Gastrocnemius medialis (tissue), 4 donors: Measurements from ENCODE around the gene SCAP. TPM values are rescaled to one million over a fixed set of nuclear protein-coding genes. Genes with fewer than 3 reads are reported as not detected.
A peak's percentile ranks its signal among the peaks of the same experiment; 100 is the strongest.

Experiments
- ATAC-seq, 2 donors: fragments of 150-250 bp; one replicate each; pipeline ENCODE4 v1.9.1; 2016
- DNase-seq, 2 donors: peaks; one replicate each; pipeline ENCODE4 v3.0.0-alpha.2; 2019
- H3K27ac ChIP-seq, 4 donors: fragments of 200-600 bp; sonication (generic); 1 replicate in 1 of 4; 2 replicates in 3 of 4; pipeline ENCODE4 v1.5.1; 2016 to 2018; ENCODE audit warnings: mild to moderate bottlenecking in 2 of 4, moderate library complexity in 1 of 4
- H3K27me3 ChIP-seq, 3 donors: fragments of 200-600 bp; sonication (generic) in 2 of 3; 1 replicate in 1 of 3; 2 replicates in 2 of 3; pipeline versions ENCODE4 v1.5.1 to v1.6.0; 2016 to 2019; ENCODE audit warnings: mild to moderate bottlenecking in 1 of 3, moderate library complexity in 1 of 3
- H3K36me3 ChIP-seq, 2 donors: fragments of 200-600 bp; sonication (generic) in 1 of 2; one replicate each; pipeline ENCODE4 v1.5.1; 2017 to 2018
- H3K4me1 ChIP-seq, 2 donors: fragments of 200-600 bp; sonication (generic) in 1 of 2; one replicate each; pipeline ENCODE4 v1.5.1; 2016 to 2017; ENCODE audit warnings: mild to moderate bottlenecking in 2 of 2
- H3K4me3 ChIP-seq, 4 donors: fragments of 200-600 bp; sonication (generic) in 3 of 4; 1 replicate in 1 of 4; 2 replicates in 3 of 4; pipeline ENCODE4 v1.5.1; 2016 to 2019; ENCODE audit warnings: mild to moderate bottlenecking in 2 of 4
- H3K9me3 ChIP-seq, 3 donors: fragments of 200-600 bp; sonication (generic) in 2 of 3; 1 replicate in 1 of 3; 2 replicates in 2 of 3; pipeline ENCODE4 v1.5.1; 2016 to 2019
- POLR2A ChIP-seq, 2 donors: fragments of 450-650 bp; IDR thresholded peaks; one replicate each; pipeline ENCODE4 v1.6.1; 2017; ENCODE audit warnings: antibody characterized with exemption in 2 of 2, mild to moderate bottlenecking in 2 of 2, moderate library complexity in 2 of 2
- in situ Hi-C, 4 donors: fragments of 200-750 bp; cut with MboI; loops; one replicate each; pipeline versions ENCODE4 v1.15.0 to v1.8.0; 2017; ENCODE audit warnings: low sequenced_read_pairs in 4 of 4
- intact Hi-C: fragments of 100-400 bp; cut with DNase I; formaldehyde crosslinking; loops from one replicate; pipeline ENCODE4 v1.15.1; 2023; ENCODE audit warnings: low total_unique reads
- total RNA-seq, 4 donors: library from RNA; depleted of rRNA; stranded (reverse); fragments of >200 nt; gene quantifications; one replicate each; pipeline versions ENCODE4 v1.1.0 to v1.2.3, GENCODE V29; 2016
- TF ChIP-seq, protein P1 (sequence below), 5 experiments: fragments of 450-650 bp in 3 of 5; fragments of 200-600 bp in 2 of 5; sonication (generic) in 2 of 5; IDR thresholded peaks in 4 of 5; conservative IDR thresholded peaks in 1 of 5; 1 replicate in 4 of 5; 2 replicates in 1 of 5; pipeline ENCODE4 v1.5.1; 2016 to 2019; ENCODE audit warnings: antibody characterized with exemption in 5 of 5, mild to moderate bottlenecking in 3 of 5, moderate library complexity in 3 of 5

SCAP gene
- total RNA-seq, 4 donors from 2014 or later: 38.2 to 48.1 (median 42.8) TPM

DNA sequence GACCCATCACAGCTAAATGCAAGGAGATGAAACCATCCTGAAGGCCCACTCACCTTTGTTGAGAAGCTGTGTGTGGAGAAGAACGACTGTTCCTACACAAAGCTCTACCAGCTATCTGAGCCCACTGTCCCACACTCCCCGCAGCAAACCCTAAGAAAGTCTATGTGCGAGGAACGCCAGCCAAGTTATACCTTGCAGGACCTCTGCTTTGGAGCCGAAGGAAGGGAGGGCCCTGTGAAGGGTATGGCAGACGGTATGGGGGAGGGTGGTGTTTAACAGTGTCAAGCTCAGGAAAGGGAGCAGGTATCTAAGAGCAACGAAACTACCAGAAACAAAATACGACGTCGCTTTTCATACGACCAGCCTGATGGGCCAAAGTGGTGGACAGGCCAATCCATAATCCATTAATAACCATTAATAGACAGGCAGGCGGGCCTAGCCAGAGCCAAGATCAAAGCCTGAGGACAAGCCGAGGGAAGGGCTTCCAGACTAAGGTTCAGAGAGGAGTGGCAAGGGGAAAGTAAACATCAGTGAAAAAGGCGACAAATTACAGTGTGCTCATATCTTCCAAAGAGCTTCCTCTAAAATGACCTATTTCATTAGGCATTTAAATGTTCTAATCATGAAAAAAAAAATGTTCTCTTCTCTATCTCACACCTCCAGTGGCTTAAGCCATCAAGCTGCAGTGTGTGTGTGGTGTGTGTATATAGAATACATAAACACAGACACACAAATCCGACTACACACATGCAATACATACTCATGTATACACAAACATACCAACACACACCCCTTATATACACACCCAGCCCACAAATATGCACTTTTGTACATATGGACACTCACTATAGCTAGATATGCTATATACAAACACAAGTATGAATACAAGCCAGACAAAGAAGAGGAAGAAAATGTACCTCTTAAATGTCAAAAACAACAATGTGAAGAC lies 51.0 kb downstream of the SCAP start:
- in situ Hi-C loops (loop anchor here (5.0 to 10.0 kb wide), 3 partner anchors 48 to 53 kb away; partner anchors contain the start of gene SCAP (in 2 of the 4)), intact Hi-C loops (no loop called here)
- H3K9me3 ChIP-seq: no peaks in the 10 kb centered on the region
- ATAC-seq (no peak), DNase-seq (no peak)
- H3K27me3 ChIP-seq: no peaks in the 10 kb centered on the region
- TF ChIP-seq, protein P1, sequence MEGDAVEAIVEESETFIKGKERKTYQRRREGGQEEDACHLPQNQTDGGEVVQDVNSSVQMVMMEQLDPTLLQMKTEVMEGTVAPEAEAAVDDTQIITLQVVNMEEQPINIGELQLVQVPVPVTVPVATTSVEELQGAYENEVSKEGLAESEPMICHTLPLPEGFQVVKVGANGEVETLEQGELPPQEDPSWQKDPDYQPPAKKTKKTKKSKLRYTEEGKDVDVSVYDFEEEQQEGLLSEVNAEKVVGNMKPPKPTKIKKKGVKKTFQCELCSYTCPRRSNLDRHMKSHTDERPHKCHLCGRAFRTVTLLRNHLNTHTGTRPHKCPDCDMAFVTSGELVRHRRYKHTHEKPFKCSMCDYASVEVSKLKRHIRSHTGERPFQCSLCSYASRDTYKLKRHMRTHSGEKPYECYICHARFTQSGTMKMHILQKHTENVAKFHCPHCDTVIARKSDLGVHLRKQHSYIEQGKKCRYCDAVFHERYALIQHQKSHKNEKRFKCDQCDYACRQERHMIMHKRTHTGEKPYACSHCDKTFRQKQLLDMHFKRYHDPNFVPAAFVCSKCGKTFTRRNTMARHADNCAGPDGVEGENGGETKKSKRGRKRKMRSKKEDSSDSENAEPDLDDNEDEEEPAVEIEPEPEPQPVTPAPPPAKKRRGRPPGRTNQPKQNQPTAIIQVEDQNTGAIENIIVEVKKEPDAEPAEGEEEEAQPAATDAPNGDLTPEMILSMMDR (IDR thresholded peaks at IDR 0.05 in 4 of 5, conservative IDR thresholded peaks at IDR 0.05 in 1 of 5): no peak
- no peak for TF ChIP-seq POLR2A (IDR thresholded peaks at IDR 0.05)
- H3K27ac ChIP-seq: no peak overlapping the region
- H3K4me3 ChIP-seq: no peak overlapping the region
- H3K36me3 ChIP-seq: peaks cover 0 to 65% of the 10 kb centered on the region in 2 donors
- peaks cover 10% of the 10 kb centered on the region in 2 donors for H3K4me1 ChIP-seq

DNA sequence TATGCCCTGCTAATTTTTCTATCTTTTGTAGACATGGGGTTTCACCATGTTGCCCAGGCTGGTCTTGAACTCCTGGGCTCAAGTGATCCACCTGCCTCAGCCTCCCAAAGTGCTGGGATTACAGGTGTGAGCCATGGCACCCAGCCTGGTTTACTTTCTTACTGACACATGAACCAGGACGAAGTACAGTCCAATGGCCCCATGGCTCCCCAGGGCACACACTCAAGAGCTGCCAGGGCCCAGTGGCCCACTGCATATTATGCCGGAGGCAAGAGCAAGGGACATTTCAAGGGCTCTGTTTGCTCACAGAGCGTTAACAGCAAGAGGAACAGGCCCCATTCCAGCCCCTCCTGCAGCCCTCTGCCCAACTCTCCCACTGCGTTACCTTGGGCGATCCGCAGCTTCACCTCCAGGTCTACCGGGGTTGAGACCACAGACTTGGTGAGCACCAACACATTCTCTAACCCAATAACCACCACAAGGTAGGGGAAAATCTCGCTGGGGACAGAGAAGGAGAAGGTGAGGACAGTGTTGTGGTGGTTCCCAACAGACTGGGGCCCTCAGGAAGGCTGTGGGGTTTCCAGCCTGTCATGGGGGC lies 52.1 kb downstream of the SCAP start:
- Histone ChIP-seq H3K4me1 (peaks cover 10% of the 10 kb centered on the region in 2 donors), H3K4me3 (no peak overlapping the region), H3K27ac (peak overlapping the region in 1 of 4 donors; percentile 78), H3K9me3 (no peaks in the 10 kb centered on the region), H3K36me3 (peaks cover 0 to 75% of the 10 kb centered on the region in 2 donors), H3K27me3 (no peaks in the 10 kb centered on the region)
- in situ Hi-C loops (loop anchor here (5.0 to 10.0 kb wide), 3 partner anchors 49 to 54 kb away; partner anchors contain the start of gene SCAP (in 2 of the 4)), intact Hi-C loops (no loop called here)
- no peak for TF ChIP-seq POLR2A (IDR thresholded peaks at IDR 0.05)
- TF ChIP-seq, protein P1 (IDR thresholded peaks at IDR 0.05 in 4 of 5, conservative IDR thresholded peaks at IDR 0.05 in 1 of 5): no peak
- no peak for DNase-seq
- ATAC-seq: no peak

DNA sequence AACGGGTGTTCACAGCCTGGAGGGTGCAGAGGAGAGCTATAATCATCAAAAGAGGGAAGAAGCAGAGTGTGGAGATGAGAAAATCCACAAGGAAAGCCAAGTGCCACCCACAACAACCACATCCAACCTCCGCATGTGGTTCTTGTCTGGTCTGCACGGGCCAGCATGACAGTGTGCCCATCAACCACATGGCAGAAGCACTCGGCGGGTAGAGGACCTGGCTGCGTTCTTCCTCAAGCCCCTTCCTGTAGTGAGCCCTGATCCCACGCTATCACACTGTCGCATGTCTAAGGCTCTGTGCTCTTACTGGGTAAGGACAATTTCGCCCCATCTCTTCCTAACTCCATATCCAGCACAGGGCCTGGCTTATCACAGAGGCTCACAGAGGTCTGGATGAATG lies 53.0 kb downstream of the SCAP start:
- peaks cover 0 to 68% of the 10 kb centered on the region in 2 donors for H3K36me3 ChIP-seq

More for the DNA sequence above, 53.0 kb downstream of the SCAP start:
- intact Hi-C loops: no loop called here
- DNase-seq: no peak
- no peak for ATAC-seq
- Histone ChIP-seq H3K4me3 (no peak overlapping the region), H3K4me1 (peaks cover 10% of the 10 kb centered on the region in 2 donors), H3K27ac (peak overlapping the region; percentile 21 to 78 (median 54)), H3K9me3 (no peaks in the 10 kb centered on the region), H3K27me3 (no peaks in the 10 kb centered on the region)
- in situ Hi-C loops: loop anchor here (5.0 to 10.0 kb wide), 3 partner anchors 50 to 55 kb away; partner anchors contain the start of gene SCAP (in 2 of the 4)
- TF ChIP-seq, protein P1 (IDR thresholded peaks at IDR 0.05 in 4 of 5, conservative IDR thresholded peaks at IDR 0.05 in 1 of 5): no peak
- TF ChIP-seq POLR2A (IDR thresholded peaks at IDR 0.05): no peak
